ENCODE results near the gene TAF11L11. TPM values are rescaled to one million over a fixed set of nuclear protein-coding genes. Genes with fewer than 3 reads are reported as not detected.
"Not testable (repeated sequence)": the region's sequence is repeated elsewhere in the genome, so short reads cannot be mapped to it uniquely, and the experiment has no call there.

Gene TAF11L11
- total RNA-seq, 1 experiment from 2014 or later = not detected

DNA sequence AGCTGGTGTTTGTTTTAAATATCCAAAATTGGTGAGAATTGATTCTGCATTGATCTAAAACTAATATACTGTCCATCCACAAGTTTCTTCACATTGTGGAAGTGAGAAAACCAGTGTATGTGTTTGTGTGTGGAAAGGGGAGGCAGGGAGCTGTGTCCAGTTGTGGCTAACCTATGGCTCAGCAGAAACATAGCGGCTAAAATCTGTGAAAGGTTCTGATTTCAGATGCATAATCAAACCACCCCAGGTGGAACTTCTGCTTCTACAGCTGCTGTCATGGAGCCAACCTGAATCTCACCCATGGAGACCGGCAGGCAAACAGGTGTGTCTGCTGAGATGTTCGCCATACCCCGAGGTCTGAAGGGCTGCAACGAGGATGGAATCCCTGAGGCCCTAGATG is 30.2 kb downstream of the TAF11L11 start, which contains the start of gene TAF11L14:
TAF11L14 (plus strand) TSS at position 301 of the 400 bp plus-strand sequence.
- intact Hi-C loops (cut with micrococcal nuclease; ENCODE audit: unreplicated experiment) = no loop called here
- BruUV-seq (replicated peaks) = no TSS peak
- Mint-ChIP-seq H3K27ac (ENCODE audit: unreplicated experiment) (no peak within 1 kb of the TSS), H3K9me3 (ENCODE audit: low read depth, unreplicated experiment) (peaks cover 5% of the 10 kb centered on the region), H3K4me3 (ENCODE audit: low read depth, unreplicated experiment) (no peak within 1 kb of the TSS), H3K36me3 (ENCODE audit: insufficient read depth, unreplicated experiment) (no peaks in the 10 kb centered on the region), H3K27me3 (ENCODE audit: unreplicated experiment) (no peaks in the 10 kb centered on the region), H3K4me1 (ENCODE audit: low read depth, unreplicated experiment) (no peaks in the 10 kb centered on the region)
- TF ChIP-seq, protein P1, sequence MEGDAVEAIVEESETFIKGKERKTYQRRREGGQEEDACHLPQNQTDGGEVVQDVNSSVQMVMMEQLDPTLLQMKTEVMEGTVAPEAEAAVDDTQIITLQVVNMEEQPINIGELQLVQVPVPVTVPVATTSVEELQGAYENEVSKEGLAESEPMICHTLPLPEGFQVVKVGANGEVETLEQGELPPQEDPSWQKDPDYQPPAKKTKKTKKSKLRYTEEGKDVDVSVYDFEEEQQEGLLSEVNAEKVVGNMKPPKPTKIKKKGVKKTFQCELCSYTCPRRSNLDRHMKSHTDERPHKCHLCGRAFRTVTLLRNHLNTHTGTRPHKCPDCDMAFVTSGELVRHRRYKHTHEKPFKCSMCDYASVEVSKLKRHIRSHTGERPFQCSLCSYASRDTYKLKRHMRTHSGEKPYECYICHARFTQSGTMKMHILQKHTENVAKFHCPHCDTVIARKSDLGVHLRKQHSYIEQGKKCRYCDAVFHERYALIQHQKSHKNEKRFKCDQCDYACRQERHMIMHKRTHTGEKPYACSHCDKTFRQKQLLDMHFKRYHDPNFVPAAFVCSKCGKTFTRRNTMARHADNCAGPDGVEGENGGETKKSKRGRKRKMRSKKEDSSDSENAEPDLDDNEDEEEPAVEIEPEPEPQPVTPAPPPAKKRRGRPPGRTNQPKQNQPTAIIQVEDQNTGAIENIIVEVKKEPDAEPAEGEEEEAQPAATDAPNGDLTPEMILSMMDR (IDR thresholded peaks at IDR 0.05; ENCODE audit: unreplicated experiment) = no peak
- CTCF ChIA-PET = no interaction called here
- no peak for DNase-seq

DNA sequence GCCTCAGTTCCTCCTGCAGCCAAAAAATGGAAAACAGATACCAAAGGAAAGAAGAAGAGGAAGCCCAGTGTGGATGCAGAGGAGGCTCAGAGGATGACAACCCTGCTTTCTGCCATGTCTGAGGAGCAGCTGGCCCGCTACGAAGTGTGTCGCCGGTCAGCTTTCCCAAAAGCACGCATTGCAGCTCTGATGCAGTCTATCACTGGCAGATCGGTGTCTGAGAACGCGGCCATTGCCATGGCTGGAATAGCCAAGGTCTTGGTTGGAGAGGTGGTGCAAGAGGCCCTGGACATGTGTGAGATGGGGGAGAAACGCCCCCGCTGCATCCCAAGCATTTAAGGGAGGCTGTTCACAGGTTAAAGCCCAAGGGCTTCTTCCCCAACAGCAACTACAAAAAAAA is 45.2 kb downstream of the TAF11L11 start:
- H3K27ac Mint-ChIP-seq (ENCODE audit: unreplicated experiment); H3K36me3 Mint-ChIP-seq (ENCODE audit: insufficient read depth, unreplicated experiment); H3K4me3 Mint-ChIP-seq (ENCODE audit: low read depth, unreplicated experiment); H3K9me3 Mint-ChIP-seq (ENCODE audit: low read depth, unreplicated experiment); H3K4me1 Mint-ChIP-seq (ENCODE audit: low read depth, unreplicated experiment); BruUV-seq (replicated peaks); CTCF ChIA-PET; intact Hi-C loops (cut with micrococcal nuclease; ENCODE audit: unreplicated experiment); H3K27me3 Mint-ChIP-seq (ENCODE audit: unreplicated experiment); DNase-seq: not testable (repeated sequence)

DNA sequence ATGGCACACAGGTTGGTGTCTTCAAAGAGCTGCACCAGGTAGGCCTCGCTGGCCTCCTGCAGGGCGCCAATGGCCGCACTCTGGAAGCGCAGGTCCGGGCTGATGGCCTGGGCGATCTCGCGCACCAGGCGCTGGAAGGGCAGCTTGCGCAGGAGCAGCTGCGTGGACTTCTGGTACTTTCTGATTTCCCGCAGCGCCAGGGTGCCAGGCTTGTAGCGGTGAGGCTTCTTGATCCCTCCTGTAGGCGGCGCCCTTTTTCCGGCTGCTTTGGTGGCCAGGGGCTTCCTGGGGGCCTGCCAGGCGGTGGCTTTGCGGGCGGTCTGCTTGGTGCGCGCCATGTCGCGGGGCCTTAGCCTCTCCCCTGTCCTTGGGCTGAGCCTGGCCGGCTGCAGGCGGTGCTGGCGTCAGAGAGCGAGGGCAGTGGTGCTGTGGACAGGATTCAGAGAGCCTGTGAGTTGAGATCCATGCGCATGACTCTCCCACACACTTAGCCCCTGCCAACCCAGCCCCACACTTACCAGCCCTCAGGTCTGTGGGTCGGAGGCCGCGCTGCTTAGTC is 51.3 kb downstream of the TAF11L11 start:
- intact Hi-C loops (cut with micrococcal nuclease; ENCODE audit: unreplicated experiment); H3K9me3 Mint-ChIP-seq (ENCODE audit: low read depth, unreplicated experiment); H3K4me3 Mint-ChIP-seq (ENCODE audit: low read depth, unreplicated experiment); H3K4me1 Mint-ChIP-seq (ENCODE audit: low read depth, unreplicated experiment); H3K36me3 Mint-ChIP-seq (ENCODE audit: insufficient read depth, unreplicated experiment); CTCF ChIA-PET; BruUV-seq (replicated peaks); H3K27me3 Mint-ChIP-seq (ENCODE audit: unreplicated experiment); H3K27ac Mint-ChIP-seq (ENCODE audit: unreplicated experiment); DNase-seq: not testable (repeated sequence)

Other genes with a start within 250 kb of the TAF11L11 start
- not detected in 2 replicates for gene TAF11L2, start 106.0 kb upstream of the TAF11L11 start, total RNA-seq (2022)
- not detected in 2 replicates for gene TAF11L3, start 85.8 kb upstream of the TAF11L11 start, total RNA-seq (2022)
- not detected in 2 replicates for gene TAF11L4, start 82.4 kb upstream of the TAF11L11 start, total RNA-seq (2022)
- gene TAF11L5, start 78.9 kb upstream of the TAF11L11 start, total RNA-seq (2022) = not detected in 2 replicates
- not detected in 2 replicates for gene TAF11L6, start 75.5 kb upstream of the TAF11L11 start, total RNA-seq (2022)
- gene TAF11L7, start 18.4 kb upstream of the TAF11L11 start, total RNA-seq (2022) = not detected in 2 replicates
- not detected in 2 replicates for gene TAF11L8, start 13.2 kb upstream of the TAF11L11 start, total RNA-seq (2022)
- gene TAF11L9, start 9.8 kb upstream of the TAF11L11 start, total RNA-seq (2022) = not detected in 2 replicates
- gene TAF11L10, start 6.4 kb upstream of the TAF11L11 start, total RNA-seq (2022) = not detected in 2 replicates
- gene TAF11L12, start 6.2 kb downstream of the TAF11L11 start, total RNA-seq (2022) = not detected in 2 replicates
- gene TAF11L13, start 27.9 kb downstream of the TAF11L11 start, total RNA-seq (2022) = not detected in 2 replicates
- gene TAF11L14, start 30.3 kb downstream of the TAF11L11 start, total RNA-seq (2022) = not detected in 2 replicates